ENCODE data around the gene COL6A3.

COL6A3 gene

GRCh38 chr2:237345891-237346640 is 67.9 kb downstream of the COL6A3 start:
- DNase-seq (ENCODE audit: low read depth in 3 of 3): no peak

- DNase-seq (ENCODE audit: low read depth in 3 of 3): no peak
These were observed 68.6 kb downstream of the COL6A3 start for GRCh38 chr2:237345411-237345810.

DNA sequence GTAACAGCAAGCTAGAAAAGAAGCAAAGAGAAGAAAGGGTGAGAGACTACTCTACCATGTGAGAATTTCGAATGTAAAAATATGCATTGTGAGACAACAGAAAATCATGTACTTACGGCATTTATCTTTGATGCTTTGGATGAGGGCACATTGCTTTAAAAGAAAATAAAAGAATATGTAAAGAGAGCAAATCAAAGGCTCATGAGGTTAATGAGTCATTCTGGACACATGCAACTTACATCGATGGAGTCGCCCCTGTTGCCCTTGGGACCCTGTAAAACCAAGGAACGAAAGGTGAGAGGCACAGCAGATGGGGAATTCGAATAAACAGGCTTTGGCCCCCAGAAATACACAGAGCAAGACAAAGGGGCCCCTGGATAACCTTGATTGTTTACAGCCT is 69.0 kb downstream of the COL6A3 start:
- DNase-seq (ENCODE audit: low read depth in 3 of 3): no peak

- DNase-seq (ENCODE audit: low read depth in 3 of 3): no peak
These were observed 70.0 kb downstream of the COL6A3 start for GRCh38 chr2:237343993-237344392.

GRCh38 chr2:237341872-237342271 is 72.1 kb downstream of the COL6A3 start:
- no peak for DNase-seq (ENCODE audit: low read depth in 3 of 3)

DNA sequence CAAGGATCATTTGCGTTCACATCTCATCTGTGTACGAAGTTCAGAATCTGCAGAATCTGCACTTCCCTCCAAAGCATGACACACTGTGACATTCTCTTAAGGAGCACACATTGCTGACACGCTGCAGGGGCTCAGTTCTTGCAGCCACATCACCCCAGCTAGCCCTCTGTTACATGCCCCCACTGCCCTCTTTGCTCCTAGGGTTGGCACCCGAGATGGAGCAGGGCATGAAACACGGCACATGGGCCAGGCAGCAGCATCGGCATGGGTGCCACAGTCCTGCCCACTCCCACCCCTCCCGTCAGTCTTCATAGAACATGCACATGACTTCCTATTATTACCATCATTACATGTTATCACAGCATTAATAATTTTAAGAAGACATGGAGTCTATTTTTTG is 76.4 kb downstream of the COL6A3 start:
- no peak for DNase-seq (ENCODE audit: low read depth in 3 of 3)

- DNase-seq (ENCODE audit: low read depth in 3 of 3): no peak
These were observed 77.8 kb downstream of the COL6A3 start for GRCh38 chr2:237336131-237336530.

GRCh38 chr2:237333748-237334147 is 80.2 kb downstream of the COL6A3 start:
- DNase-seq (ENCODE audit: low read depth in 3 of 3): no peak

DNA sequence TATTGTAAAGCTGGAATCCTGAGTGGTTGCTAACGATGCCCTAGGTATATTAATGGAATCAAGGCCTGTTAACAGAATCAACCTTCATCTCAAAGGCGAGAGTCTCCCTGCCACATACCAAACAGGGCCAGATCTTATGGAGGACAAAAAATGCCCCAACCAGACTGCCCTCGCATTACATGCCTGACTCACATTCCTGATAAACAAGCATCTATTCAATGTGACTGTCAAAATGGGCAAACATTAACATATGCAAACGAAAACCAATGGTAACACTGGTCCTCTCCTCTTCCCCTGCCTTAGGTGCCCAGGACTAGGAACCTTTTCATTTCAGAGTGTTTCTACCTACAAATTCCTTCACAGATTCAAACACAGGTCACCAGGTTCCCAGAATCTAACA is 83.4 kb downstream of the COL6A3 start:
- no peak for DNase-seq (ENCODE audit: low read depth in 3 of 3)

- DNase-seq (ENCODE audit: low read depth in 3 of 3): no peak
These were observed 86.6 kb downstream of the COL6A3 start for GRCh38 chr2:237327175-237327950.

- DNase-seq (ENCODE audit: low read depth in 3 of 3): no peak
These were observed 87.4 kb downstream of the COL6A3 start for GRCh38 chr2:237326266-237327171.

- DNase-seq (ENCODE audit: low read depth in 3 of 3): no peak
These were observed 89.1 kb downstream of the COL6A3 start for GRCh38 chr2:237324837-237325236.

GRCh38 chr2:237324405-237324831 is 89.5 kb downstream of the COL6A3 start:
- no peak for DNase-seq (ENCODE audit: low read depth in 3 of 3)

DNA sequence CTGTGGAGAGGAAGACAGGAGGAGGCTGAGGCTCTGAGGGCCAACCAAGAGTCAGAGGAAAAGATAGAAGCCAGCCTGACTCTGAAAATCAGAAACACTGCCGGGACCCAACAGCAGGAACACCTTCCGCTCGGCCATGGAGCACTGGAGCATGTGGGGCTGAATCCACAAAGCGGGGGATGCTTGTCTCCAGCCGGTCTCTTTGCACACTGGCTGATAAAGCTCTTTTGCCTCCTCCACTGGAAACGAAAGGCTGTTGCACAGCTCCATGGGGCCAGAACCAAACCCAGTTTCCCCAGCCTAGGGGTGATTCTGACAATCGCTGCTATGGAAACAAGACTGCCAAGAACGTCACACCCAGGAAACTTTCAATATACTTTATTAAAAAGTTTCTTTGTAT is 90.3 kb downstream of the COL6A3 start:
- DNase-seq (ENCODE audit: low read depth in 3 of 3): no peak

DNA sequence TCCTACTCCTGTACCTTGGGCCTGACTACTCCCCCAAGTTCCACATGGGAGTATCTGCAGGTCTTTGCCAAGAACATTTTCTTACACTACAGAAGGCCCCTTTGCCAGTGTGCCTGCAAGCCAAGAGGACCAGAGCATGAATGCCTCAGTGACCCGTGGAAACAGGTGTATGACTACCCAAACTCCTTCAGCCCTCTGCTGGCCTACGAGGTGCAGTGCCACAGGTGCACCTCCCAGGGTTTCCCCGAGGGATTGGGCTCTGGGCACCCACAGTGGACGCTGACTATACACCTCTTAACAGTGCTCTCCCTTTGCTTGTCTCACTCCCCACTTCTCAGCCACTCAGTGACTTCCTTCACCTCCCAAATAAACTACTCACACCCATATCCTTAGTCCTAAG is 91.4 kb downstream of the COL6A3 start:
- peak in 1 of 3 experiments; percentile 5 for DNase-seq (ENCODE audit: low read depth in 3 of 3)

GRCh38 chr2:237321746-237322145 is 92.2 kb downstream of the COL6A3 start:
- no peak for DNase-seq (ENCODE audit: low read depth in 3 of 3)

DNA sequence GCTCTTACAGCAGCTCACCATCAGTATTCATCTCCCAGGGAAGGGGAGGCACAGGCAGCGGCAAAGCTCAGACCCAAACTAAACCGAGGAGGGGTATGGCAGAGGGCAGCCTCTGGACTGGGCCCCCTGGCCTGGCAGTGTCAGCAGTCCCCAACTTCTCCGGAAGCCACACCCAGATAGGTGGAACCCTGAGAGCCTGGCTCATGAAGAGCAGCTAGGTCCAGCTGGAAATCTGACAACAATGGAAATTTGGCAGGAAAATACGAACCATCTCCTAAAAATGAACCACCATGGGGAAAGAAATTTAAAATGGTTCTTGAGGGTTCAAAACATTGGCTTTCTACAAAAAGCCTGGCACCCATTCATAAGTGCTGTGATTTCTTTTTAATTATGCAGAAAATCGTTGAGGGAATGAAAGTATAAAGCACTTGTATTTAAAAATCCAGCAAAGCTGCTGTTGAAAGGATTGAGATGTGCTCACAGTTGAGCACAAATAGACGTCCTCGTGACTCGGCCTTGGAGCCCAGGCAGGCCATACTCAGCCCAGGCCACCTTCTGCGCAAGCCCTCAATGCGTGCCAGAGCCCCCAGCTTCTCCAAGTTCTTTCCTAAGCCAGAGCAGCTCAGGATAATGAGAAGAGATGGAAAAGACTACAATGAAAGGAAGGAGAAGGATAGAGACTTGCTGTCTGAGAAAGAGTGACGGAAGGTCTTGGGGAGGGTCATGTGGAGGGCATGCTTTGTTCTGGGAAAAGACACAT is 93.0 kb downstream of the COL6A3 start:
- DNase-seq (ENCODE audit: low read depth in 3 of 3): no peak

- DNase-seq (ENCODE audit: low read depth in 3 of 3): no peak
These were observed 94.1 kb downstream of the COL6A3 start for GRCh38 chr2:237319887-237320286.

- DNase-seq (ENCODE audit: low read depth in 3 of 3): no peak
These were observed 94.7 kb downstream of the COL6A3 start for GRCh38 chr2:237319086-237319820.

- DNase-seq (ENCODE audit: low read depth in 3 of 3): no peak
These were observed 97.6 kb downstream of the COL6A3 start for GRCh38 chr2:237316339-237316738.

DNA sequence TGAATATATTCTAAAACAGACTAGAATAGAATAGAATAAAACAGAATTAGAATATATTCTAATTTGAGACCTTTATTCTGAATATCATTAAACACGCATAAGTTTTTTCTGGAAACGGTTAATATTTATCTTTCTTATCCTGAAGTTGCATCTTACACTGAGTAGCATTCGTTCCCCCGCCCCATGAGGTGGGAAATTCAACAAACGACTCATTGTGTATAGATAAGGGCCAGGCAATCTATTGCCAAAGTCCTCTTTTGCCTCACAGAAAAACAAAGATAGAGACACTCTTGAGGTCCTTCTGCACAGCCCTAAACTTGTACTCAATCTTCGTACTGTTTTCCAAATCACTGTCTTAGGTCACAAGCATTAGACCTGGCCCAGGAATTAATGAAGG is 98.1 kb downstream of the COL6A3 start:
- DNase-seq (ENCODE audit: low read depth in 3 of 3): no peak
